GM23338 (cell line): ENCODE measurements around the gene THRA. TPM values are rescaled to one million over a fixed set of nuclear protein-coding genes. Genes with fewer than 3 reads are reported as not detected.

Experiments
- ATAC-seq: fragments of 200-7000 bp; cut with Tn5 transposase; 3 replicates; pipeline ENCODE4 v1.9.1; 2020
- DNase-seq: peaks from one replicate; pipeline ENCODE4 v3.0.0-alpha.2; 2015; ENCODE audit warnings: low spot score
- H2AFZ ChIP-seq: fragments of 200-600 bp; sonication (generic); 2 replicates; pipeline ENCODE4 v1.8.0; 2016; ENCODE audit warnings: antibody characterized with exemption, mild to moderate bottlenecking, moderate library complexity
- H3F3A ChIP-seq: fragments of 200-600 bp; sonication (generic); replicated peaks from 2 replicates; pipeline ENCODE4 v1.8.0; 2017; ENCODE audit warnings: antibody characterized with exemption, mixed run types, low read depth
- H3K27ac ChIP-seq: fragments of 200-600 bp; sonication (generic); 2 replicates; pipeline ENCODE4 v1.6.1; 2016; ENCODE audit warnings: low read depth
- H3K27me3 ChIP-seq: fragments of 200-600 bp; sonication (generic); 2 replicates; pipeline ENCODE4 v1.8.0; 2016; ENCODE audit warnings: mild to moderate bottlenecking, mixed run types, moderate library complexity; ENCODE audit not compliant: insufficient read depth
- H3K36me3 ChIP-seq: fragments of 200-600 bp; sonication (generic); 2 replicates; pipeline ENCODE4 v1.8.0; 2016; ENCODE audit warnings: mild to moderate bottlenecking; ENCODE audit not compliant: insufficient read depth
- H3K4me1 ChIP-seq: fragments of 200-600 bp; sonication (generic); 2 replicates; pipeline ENCODE4 v1.8.0; 2016; ENCODE audit warnings: mild to moderate bottlenecking, moderate library complexity; ENCODE audit not compliant: insufficient read depth
- H3K4me2 ChIP-seq: fragments of 200-600 bp; sonication (generic); 2 replicates; pipeline ENCODE4 v1.7.1; 2017; ENCODE audit warnings: mixed run types
- H3K4me3 ChIP-seq: fragments of 200-600 bp; sonication (generic); 2 replicates; pipeline ENCODE4 v1.6.1; 2016; ENCODE audit warnings: mixed run types
- H3K79me2 ChIP-seq: fragments of 200-600 bp; sonication (generic); replicated peaks from 2 replicates; pipeline ENCODE4 v1.8.0; 2017; ENCODE audit warnings: mild to moderate bottlenecking; ENCODE audit not compliant: insufficient read depth
- H3K9me2 ChIP-seq: fragments of 200-600 bp; sonication (generic); 2 replicates; pipeline ENCODE4 v1.8.0; 2017; ENCODE audit not compliant: insufficient read depth
- H4K20me1 ChIP-seq: fragments of 200-600 bp; sonication (generic); replicated peaks from 2 replicates; pipeline ENCODE4 v1.8.0; 2017; ENCODE audit warnings: mild to moderate bottlenecking; ENCODE audit not compliant: insufficient read depth
- H3K27ac Mint-ChIP-seq: 2 replicates; pipeline ENCODE4 v1.8.0; 2020; ENCODE audit warnings: inconsistent platforms, mild to moderate bottlenecking, moderate library complexity, mixed read lengths
- H3K27me3 Mint-ChIP-seq: 3 replicates; pipeline ENCODE4 v1.8.0; 2022; ENCODE audit warnings: low read depth, mild to moderate bottlenecking, moderate library complexity, mixed read lengths, inconsistent platforms; ENCODE audit not compliant: insufficient read depth, poor library complexity
- H3K36me3 Mint-ChIP-seq: 3 replicates; pipeline ENCODE4 v1.8.0; 2021; ENCODE audit warnings: low read depth, mild to moderate bottlenecking, inconsistent platforms, moderate library complexity, mixed read lengths
- H3K4me1 Mint-ChIP-seq: 3 replicates; pipeline ENCODE4 v1.8.0; 2020; ENCODE audit warnings: mild to moderate bottlenecking, inconsistent platforms, mixed read lengths
- H3K4me3 Mint-ChIP-seq: 3 replicates; pipeline ENCODE4 v1.8.0; 2021; ENCODE audit warnings: moderate library complexity, mild to moderate bottlenecking, inconsistent platforms, mixed read lengths
- H3K9me3 Mint-ChIP-seq: 3 replicates; pipeline ENCODE4 v1.8.0; 2020; ENCODE audit warnings: moderate library complexity, mild to moderate bottlenecking, inconsistent platforms, mixed read lengths
- CREB1 ChIP-seq: fragments of 250-450 bp; sonication (Bioruptor Pico); IDR thresholded peaks from 2 replicates; pipeline ENCODE4 v1.5.0; 2020; ENCODE audit warnings: low read depth, mild to moderate bottlenecking, moderate library complexity
- JUNB ChIP-seq: IDR thresholded peaks from one replicate; pipeline ENCODE4 v1.6.1; 2016; ENCODE audit warnings: antibody characterized with exemption; ENCODE audit not compliant: unreplicated experiment
- NANOG ChIP-seq: IDR thresholded peaks from 2 replicates; pipeline ENCODE4 v1.6.1; 2016; ENCODE audit warnings: antibody characterized with exemption, borderline replicate concordance
- ZNF114 ChIP-seq: fragments of 250-450 bp; sonication (Bioruptor Pico); IDR thresholded peaks from 2 replicates; pipeline ENCODE4 v1.5.0; 2020; ENCODE audit warnings: mild to moderate bottlenecking, moderate library complexity
- polyA plus RNA-seq: library from polyadenylated mRNA; unstranded; fragments of >200 nt; fragmentation: Nextera tagmentation; extraction: Ambion mirVana; gene quantifications from 2 replicates; pipeline ENCODE4 v1.2.1, GENCODE V29; 2016
- total RNA-seq: library from RNA; depleted of rRNA; stranded (reverse); fragments of >200 nt; shearing (Covaris generic); gene quantifications from 2 replicates; pipeline ENCODE4 v1.2.3, GENCODE V29; 2014
- TF ChIP-seq, protein P1 (sequence below), 2 experiments: fragments of 200-600 bp in 1 of 2; sonication (generic) in 1 of 2; conservative IDR thresholded peaks; 2 replicates each; pipeline versions ENCODE4 v1.5.1 to v1.6.1; 2016 to 2017; ENCODE audit warnings: antibody characterized with exemption in 2 of 2, low read depth in 2 of 2, mild to moderate bottlenecking in 2 of 2, moderate library complexity in 1 of 2
- TF ChIP-seq, protein P2 (sequence below): fragments of 250-450 bp; sonication (Bioruptor Pico); IDR thresholded peaks from 2 replicates; pipeline ENCODE4 v1.5.0; 2020; ENCODE audit warnings: mild to moderate bottlenecking, moderate library complexity

The THRA gene
- total and polyA plus RNA-seq, 2 experiments from 2014 or later = 3.4 to 10.5 TPM

DNA sequence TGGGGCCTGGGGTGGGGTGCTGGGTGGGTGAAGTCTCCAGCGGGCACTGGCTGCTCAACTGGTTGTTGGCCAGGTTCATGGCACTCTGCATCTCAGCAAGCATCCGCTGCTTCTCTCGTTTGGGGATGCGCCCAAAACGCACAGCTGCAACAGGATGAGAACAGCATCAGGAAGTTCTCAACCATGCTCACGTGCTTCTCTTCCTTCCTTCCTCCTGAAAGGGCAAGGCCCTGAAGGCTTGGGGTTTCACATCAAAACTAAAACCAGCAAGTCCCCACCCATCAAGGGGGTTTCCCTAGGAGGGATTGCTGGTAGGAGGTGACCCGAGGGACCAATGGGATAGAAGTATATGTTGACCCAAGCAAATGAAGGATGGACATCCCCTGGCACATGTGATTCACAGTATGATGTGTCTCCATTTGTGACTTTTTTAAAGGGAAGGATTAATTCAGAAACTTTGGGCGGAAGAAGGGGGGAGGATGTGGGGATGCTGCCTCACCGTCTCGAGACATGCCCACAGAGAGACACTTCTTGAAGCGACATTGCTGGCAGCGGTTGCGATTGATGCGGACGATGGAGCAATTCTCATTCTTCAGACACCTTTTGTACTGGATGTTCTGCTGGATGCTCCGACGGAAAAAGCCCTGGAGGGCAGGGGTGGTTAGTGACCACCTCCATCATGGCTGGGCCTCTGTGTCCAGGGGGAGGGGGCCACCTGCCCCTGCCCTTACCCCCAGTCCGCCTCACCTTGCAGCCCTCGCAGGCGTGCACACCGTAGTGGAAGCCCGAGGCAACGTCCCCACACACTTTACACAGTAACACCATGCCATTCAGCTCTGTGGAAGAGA is 33.4 kb downstream of the THRA start (continued):
- TF ChIP-seq NANOG = no peak
- no peak for TF ChIP-seq ZNF114 (CRISPR knock-in tag)
- TF ChIP-seq, protein P1, sequence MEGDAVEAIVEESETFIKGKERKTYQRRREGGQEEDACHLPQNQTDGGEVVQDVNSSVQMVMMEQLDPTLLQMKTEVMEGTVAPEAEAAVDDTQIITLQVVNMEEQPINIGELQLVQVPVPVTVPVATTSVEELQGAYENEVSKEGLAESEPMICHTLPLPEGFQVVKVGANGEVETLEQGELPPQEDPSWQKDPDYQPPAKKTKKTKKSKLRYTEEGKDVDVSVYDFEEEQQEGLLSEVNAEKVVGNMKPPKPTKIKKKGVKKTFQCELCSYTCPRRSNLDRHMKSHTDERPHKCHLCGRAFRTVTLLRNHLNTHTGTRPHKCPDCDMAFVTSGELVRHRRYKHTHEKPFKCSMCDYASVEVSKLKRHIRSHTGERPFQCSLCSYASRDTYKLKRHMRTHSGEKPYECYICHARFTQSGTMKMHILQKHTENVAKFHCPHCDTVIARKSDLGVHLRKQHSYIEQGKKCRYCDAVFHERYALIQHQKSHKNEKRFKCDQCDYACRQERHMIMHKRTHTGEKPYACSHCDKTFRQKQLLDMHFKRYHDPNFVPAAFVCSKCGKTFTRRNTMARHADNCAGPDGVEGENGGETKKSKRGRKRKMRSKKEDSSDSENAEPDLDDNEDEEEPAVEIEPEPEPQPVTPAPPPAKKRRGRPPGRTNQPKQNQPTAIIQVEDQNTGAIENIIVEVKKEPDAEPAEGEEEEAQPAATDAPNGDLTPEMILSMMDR (conservative IDR thresholded peaks at IDR 0.05; ENCODE audit: low read depth in 2 of 2) = no peak
- no peak for TF ChIP-seq CREB1 (CRISPR knock-in tag)

DNA sequence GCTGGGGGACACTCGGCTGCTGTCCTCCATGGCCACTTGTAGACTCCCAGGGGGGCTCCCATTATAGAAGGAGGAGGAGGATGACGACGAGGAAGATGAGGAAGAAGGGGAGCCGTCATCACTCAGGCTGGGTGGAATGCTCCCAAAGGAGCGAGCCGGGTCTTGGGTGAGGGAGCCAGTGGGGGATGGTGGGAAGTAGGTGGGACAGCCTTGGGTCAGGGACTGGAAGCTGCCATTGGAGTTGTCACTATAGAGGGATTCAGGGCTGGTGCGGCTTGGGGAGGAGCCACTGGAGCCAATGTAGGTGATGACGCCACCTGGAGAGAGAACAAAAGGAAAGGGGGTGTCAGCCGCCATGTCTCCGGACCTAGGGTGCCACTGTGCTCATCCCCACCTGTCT is 34.3 kb downstream of the THRA start:
- TF ChIP-seq NANOG = no peak
- no peak for TF ChIP-seq JUNB
- H3K4me2 ChIP-seq = no peak overlapping the region
- H3K9me3 Mint-ChIP-seq = peaks cover 11% of the 10 kb centered on the region; the same call in 2 of the 3 replicates
- peaks cover 14% of the 10 kb centered on the region for H3K27me3 ChIP-seq
- no peak overlapping the region for H3K4me3 ChIP-seq
- peaks cover 11% of the 10 kb centered on the region; the same call in 1 of the 2 replicates for H3F3A ChIP-seq
- peaks cover 49% of the 10 kb centered on the region for H3K36me3 Mint-ChIP-seq
- no peak for DNase-seq
- peaks cover 49% of the 10 kb centered on the region for H3K4me1 Mint-ChIP-seq
- no peak for ATAC-seq
- no peak overlapping the region for H3K4me3 Mint-ChIP-seq
- H3K27ac ChIP-seq = no peak overlapping the region
- no peaks in the 10 kb centered on the region for H4K20me1 ChIP-seq
- no peaks in the 10 kb centered on the region for H3K79me2 ChIP-seq
- H3K27ac Mint-ChIP-seq = no peak overlapping the region
- 0 out of 2 replicates have a peak, but pooled peaks cover 3% of the 10 kb centered on the region for H3K36me3 ChIP-seq
- peaks cover 16% of the 10 kb centered on the region for H3K9me2 ChIP-seq
- H3K4me1 ChIP-seq = peaks cover 39% of the 10 kb centered on the region
- peaks cover 43% of the 10 kb centered on the region for H3K27me3 Mint-ChIP-seq
- H2AFZ ChIP-seq = no peak overlapping the region

DNA sequence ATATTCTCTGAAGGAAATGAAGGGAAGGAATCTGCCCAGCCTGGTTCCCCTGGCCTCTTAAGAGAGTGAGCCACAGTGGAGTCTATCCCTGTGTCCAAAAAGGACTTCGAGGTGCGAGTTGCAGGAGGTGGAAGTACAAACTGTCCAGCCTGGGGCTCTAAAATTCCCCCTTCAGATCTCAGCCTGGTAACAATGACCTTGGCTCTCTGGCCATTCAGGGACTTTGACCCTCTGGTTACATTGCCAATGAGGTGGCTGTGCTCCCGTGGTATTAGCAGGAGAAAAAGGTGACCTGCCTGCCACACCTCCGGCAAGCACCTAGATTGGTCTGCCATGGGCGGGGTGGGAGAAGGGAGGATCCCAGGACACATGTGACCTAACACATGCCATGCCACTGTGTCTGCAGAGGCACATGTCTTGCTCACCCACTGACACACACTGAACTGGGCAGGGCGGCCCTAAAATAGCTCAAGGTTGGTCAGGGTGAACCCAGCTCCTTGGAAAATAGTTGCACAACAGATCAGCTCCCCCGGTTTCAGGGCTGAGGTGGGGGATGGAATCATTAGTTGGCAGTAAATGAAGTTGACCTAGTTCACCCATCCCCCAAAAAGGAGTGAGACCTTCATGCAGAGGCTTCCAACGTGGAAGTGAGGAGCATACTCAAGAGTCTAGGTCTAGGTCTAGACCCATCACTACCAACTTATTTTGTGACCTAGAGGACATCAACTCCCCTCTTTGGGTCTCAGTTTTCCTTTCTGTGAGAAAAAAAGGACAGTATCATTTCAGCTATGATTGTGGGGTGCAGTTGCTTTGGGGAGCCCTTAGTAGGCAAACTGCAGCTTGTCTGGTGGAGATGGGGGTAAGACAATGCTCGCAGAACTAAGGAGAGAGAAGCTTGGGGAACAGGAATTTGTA is 35.4 kb downstream of the THRA start:
- peaks cover 11% of the 10 kb centered on the region; the same call in 2 of the 3 replicates for H3K9me3 Mint-ChIP-seq
- Histone ChIP-seq H4K20me1 (no peaks in the 10 kb centered on the region), H3K27me3 (peaks cover 14% of the 10 kb centered on the region), H3K4me2 (peak overlapping the region; percentile 76), H3K36me3 (0 out of 2 replicates have a peak, but pooled peaks cover 3% of the 10 kb centered on the region), H3K4me3 (peak overlapping the region; percentile 75), H3K79me2 (no peaks in the 10 kb centered on the region), H3F3A (peaks cover 11% of the 10 kb centered on the region; the same call in 1 of the 2 replicates), H3K9me2 (peaks cover 16% of the 10 kb centered on the region), H3K4me1 (peaks cover 38% of the 10 kb centered on the region), H3K27ac (peak overlapping the region; percentile 72), H2AFZ (peak overlapping the region; percentile 3; the same call in 1 of the 2 replicates)
- DNase-seq (no peak), ATAC-seq (no peak)
- peaks cover 49% of the 10 kb centered on the region for H3K36me3 Mint-ChIP-seq
- peak overlapping the region; percentile 89 for H3K27ac Mint-ChIP-seq
- peaks cover 54% of the 10 kb centered on the region for H3K4me1 Mint-ChIP-seq
- peak overlapping the region; percentile 82 for H3K4me3 Mint-ChIP-seq
- peaks cover 48% of the 10 kb centered on the region for H3K27me3 Mint-ChIP-seq
- TF ChIP-seq, protein P2, sequence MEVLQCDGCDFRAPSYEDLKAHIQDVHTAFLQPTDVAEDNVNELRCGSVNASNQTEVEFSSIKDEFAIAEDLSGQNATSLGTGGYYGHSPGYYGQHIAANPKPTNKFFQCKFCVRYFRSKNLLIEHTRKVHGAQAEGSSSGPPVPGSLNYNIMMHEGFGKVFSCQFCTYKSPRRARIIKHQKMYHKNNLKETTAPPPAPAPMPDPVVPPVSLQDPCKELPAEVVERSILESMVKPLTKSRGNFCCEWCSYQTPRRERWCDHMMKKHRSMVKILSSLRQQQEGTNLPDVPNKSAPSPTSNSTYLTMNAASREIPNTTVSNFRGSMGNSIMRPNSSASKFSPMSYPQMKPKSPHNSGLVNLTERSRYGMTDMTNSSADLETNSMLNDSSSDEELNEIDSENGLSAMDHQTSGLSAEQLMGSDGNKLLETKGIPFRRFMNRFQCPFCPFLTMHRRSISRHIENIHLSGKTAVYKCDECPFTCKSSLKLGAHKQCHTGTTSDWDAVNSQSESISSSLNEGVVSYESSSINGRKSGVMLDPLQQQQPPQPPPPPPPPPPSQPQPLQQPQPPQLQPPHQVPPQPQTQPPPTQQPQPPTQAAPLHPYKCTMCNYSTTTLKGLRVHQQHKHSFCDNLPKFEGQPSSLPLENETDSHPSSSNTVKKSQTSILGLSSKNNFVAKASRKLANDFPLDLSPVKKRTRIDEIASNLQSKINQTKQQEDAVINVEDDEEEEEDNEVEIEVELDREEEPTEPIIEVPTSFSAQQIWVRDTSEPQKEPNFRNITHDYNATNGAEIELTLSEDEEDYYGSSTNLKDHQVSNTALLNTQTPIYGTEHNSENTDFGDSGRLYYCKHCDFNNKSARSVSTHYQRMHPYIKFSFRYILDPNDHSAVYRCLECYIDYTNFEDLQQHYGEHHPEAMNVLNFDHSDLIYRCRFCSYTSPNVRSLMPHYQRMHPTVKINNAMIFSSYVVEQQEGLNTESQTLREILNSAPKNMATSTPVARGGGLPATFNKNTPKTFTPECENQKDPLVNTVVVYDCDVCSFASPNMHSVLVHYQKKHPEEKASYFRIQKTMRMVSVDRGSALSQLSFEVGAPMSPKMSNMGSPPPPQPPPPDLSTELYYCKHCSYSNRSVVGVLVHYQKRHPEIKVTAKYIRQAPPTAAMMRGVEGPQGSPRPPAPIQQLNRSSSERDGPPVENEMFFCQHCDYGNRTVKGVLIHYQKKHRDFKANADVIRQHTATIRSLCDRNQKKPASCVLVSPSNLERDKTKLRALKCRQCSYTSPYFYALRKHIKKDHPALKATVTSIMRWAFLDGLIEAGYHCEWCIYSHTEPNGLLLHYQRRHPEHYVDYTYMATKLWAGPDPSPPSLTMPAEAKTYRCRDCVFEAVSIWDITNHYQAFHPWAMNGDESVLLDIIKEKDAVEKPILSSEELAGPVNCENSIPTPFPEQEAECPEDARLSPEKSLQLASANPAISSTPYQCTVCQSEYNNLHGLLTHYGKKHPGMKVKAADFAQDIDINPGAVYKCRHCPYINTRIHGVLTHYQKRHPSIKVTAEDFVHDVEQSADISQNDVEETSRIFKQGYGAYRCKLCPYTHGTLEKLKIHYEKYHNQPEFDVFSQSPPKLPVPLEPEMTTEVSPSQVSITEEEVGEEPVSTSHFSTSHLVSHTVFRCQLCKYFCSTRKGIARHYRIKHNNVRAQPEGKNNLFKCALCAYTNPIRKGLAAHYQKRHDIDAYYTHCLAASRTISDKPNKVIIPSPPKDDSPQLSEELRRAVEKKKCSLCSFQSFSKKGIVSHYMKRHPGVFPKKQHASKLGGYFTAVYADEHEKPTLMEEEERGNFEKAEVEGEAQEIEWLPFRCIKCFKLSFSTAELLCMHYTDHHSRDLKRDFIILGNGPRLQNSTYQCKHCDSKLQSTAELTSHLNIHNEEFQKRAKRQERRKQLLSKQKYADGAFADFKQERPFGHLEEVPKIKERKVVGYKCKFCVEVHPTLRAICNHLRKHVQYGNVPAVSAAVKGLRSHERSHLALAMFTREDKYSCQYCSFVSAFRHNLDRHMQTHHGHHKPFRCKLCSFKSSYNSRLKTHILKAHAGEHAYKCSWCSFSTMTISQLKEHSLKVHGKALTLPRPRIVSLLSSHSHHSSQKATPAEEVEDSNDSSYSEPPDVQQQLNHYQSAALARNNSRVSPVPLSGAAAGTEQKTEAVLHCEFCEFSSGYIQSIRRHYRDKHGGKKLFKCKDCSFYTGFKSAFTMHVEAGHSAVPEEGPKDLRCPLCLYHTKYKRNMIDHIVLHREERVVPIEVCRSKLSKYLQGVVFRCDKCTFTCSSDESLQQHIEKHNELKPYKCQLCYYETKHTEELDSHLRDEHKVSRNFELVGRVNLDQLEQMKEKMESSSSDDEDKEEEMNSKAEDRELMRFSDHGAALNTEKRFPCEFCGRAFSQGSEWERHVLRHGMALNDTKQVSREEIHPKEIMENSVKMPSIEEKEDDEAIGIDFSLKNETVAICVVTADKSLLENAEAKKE (CRISPR knock-in tag) = 0 out of 2 replicates have a peak, but pooled peaks have one; percentile 32
- no peak for TF ChIP-seq NANOG
